Measurements from ENCODE around the gene TNIP1.

DNA sequence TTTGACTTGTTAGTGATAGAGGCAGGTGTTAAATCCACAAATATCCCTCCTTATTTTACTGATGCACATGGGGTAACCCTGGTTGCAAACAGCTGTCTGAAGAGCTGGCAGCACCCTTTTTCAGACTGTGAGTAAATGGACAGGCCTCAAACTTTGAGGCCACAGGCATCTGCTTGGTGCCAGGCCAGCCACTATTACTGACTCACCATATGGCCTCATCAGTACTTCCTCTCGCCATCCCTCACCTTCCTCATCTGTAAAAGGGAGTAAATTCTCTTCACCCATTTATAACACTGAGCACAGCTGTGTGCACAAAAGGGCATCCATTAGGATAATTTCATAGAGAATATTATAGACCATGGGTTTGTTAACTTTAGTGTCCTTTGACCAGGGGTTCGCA, 11.9 kb upstream of the TNIP1 start:
- TF ChIP-seq POLR2A (IDR thresholded peaks at IDR 0.05; ENCODE audit: low read depth, low read length) (no peak; the same call in 1 of the 2 replicates), POLR2AphosphoS5 (IDR thresholded peaks at IDR 0.05; ENCODE audit: low read depth, low read length) (0 out of 2 replicates have a peak, but pooled peaks have one; percentile 21), TAF1 (IDR thresholded peaks at IDR 0.05; ENCODE audit: low read depth, low read length) (no peak), PAX5 (IDR thresholded peaks at IDR 0.05; ENCODE audit: insufficient read depth, low read length, severe bottlenecking) (no peak)

Data from GM12891 (cell line).